HG03159 (cell line): ENCODE measurements around the gene FAM163B.

ENCODE experiments used
- ATAC-seq: cut with Tn5 transposase; IDR thresholded peaks from one replicate; pipeline ENCODE4 v1.9.1; 2021; ENCODE audit warnings: mild to moderate bottlenecking, moderate library complexity; ENCODE audit not compliant: unreplicated experiment

The FAM163B gene

DNA sequence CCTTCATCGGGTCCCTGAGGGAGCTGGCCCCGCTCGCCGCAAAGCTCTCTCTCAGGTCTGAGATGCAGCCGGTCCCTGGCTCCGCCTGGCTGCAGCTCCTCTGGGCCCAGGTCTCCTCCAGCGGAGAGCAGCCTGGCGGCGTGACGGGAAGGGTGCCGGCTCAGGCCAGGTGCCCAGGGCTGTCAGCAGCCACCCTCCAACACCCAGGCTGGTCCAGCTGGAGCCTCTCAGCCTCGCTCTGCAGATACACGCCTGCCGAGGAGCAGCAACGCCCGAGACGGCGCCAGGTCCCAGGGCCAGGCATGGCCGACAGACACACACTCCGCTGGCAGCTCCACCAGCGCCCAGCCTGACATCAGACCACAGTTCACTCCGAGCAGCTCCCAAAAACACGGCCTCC lies 25.6 kb downstream of the FAM163B start:
- ATAC-seq, result no peak

DNA sequence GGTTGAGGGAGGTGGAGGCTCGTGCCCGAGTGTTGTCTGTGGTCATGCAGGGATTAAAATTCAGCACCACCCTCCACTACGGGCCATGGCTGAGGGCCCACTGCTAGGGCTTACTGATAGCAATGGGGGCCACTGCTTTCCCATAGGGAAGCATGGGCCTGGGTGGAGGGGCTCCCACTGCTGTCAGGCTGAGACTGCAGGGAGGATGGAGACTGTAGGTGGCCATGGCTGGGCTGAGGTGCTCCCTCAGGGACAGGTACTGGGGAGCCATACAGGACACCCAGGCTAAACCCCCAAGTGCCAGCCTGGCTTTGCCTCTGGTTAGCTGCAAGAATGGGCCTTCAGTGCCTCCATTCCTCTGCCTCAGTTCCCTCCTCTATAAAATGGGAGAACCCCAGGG lies 26.1 kb downstream of the FAM163B start:
- no peak for ATAC-seq

DNA sequence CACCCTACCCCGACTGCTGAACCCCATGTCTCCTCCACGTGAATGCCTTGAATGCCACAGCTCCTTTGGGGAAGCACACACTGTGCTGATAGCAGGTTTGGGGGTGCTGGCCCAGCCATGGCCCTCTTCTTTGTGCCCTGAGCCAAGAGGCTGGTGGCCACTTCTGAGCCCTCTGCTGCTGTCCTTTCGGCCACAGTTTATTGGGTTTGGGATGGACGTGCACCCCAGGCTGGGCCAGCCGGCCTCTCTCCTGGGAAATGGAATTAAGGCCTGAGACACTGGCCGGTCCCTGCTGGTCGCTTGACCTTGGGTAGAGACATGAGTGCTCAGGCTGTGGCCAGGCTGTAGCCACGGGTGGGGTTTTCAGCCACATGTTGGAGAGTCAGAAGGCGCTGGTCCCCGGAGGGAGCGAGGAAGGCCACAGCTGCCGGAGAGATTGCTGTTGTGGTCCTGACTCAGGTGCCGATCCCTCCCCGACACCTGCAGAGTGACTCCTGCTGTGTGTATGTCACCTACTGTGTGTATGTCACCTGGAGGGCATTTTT lies 26.6 kb downstream of the FAM163B start:
- ATAC-seq, result no peak

DNA sequence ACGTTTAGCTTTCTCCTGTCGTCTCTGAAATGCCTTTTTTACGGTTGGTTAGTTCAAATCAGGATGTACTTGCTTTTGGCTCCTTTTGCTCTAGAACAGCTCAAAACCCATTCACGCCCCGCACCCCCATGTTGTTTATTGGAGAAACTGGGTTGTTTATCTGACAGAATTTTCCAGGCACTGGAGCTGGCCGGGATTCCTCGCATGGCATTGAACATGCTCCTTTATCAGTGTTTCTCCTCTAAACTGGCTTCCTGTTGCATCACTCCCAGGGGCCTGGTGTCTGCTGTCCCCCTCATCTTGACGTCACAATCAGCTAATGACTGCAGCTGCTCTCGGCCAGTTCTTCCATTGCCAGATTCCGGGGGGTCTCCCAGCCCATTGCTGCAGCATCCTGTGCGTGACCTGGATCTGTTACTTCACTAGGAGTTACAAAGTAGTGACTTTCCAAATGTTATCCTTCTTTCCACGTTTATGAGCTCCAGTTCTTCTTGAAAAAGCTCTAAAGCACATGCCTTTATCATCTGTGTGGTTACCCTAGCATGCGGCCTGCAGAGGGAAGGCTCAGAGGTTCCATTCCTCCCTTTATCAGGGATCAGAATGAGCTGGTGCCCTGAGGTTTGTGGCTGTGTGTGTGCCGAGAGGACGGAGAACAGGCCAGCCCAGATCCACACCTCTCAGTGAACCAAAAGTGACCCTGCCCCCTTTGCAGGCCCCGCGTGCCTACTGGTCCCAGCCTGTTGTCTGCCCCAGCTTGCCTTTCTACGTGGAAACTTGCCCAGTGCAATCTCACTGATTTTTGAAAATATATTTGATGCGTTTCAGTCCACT lies 27.5 kb downstream of the FAM163B start:
- ATAC-seq, result no peak

DNA sequence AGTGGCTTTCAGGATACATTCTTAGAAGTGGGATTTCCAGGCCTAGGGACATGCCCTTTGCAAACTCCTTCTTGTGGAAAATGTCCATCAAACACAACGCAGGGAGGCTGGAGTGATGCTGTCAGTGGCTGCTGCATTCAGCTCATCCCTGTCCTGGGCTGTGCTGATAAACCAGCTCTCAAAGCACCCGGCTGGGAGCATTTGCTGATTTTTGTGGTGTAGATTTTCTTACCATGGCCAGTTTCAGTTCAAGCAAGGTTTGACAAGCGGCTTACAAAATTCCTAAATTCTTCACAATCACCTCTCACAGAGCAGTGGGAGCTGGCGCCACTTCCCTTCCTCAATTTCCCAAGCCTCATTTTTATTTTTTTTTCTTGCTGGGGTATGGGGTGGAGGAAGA lies 28.2 kb downstream of the FAM163B start:
- no peak for ATAC-seq

GRCh38 chr9:133580419-133580738 lies 28.8 kb downstream of the FAM163B start:
- ATAC-seq, result no peak

DNA sequence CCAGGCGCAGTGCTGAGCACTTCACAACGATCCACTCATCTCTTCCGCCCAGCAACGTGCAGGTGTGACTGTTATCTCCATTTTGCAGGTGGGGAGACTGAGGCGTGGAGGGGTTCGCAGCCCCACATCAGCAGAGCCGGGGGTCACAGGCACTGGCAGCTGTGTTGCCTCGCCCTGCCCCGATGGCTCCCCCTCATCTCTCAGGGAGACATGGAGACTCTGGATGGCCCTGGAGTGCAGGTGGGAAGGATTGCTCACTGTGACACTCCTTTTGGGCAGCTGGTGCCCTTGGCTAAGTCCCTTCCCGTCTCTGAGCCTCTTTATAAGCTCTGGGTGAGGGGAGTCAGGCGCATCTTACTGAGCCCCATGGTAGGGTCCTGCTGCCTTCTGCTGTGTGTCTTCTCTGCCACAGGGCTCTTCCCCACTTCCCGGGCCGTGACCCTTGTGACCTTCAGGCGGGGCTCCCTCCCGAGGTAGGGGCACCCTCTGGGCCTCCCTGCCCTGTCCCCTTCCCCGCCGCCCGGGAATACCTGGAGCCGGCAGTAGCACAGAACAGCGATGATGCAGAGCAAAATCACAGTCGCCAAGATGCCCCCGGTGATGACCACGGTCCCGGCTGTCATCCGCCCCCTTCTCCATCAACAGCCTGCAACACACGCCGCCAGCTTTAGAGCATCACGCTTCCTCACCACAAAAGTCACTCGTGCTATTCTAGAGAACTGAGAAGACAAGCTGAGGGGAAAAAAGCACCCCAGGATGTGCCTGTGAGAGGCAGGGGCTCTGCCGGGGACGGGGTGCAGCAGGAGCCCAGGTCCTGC lies 29.4 kb downstream of the FAM163B start:
- no peak for ATAC-seq

DNA sequence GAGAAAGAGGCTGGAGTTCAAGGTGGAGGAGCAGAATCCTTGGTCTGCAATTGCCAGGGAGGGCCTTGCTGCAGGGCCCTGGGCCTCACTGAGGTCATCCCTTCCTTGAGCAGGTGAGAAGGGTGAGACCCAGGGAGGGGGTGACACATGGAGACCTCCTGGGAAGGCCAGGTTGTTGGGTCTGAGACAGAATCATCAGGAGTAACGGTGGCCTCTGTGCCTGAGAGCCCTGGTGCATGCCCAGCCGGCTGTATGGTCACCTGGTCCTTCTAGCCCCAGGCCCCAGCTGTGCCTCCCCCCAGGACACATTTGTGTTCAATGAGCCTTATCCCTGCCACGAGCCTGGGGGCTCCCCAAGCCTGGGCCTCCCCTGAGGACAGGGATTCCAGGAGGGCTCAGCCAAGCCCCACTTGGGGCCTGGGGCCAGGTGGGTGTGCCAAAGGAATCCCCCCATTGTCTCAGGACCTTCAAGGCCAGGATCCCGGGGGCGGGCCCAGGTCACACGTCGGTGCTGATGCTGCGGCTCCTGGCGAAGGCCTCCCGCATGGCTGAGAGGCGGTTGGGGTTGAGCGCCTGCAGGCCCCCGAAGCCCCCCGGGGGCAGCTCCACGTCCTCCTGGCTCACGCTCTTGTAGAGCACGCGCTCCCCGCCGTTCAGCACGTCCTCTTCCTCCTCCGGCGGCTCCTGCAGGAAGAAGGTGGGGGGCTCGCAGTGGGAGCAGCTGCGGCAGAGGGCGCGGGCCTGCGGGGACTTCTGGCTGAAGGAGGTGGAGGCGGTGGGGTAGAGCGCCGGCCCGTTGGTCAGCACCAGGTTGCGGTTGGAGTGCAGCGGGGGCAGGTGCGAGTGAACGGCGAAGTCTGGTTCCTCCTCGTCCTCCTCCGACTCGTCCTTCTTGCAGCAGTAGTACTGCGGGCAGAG lies 30.4 kb downstream of the FAM163B start:
- no peak for ATAC-seq

DNA sequence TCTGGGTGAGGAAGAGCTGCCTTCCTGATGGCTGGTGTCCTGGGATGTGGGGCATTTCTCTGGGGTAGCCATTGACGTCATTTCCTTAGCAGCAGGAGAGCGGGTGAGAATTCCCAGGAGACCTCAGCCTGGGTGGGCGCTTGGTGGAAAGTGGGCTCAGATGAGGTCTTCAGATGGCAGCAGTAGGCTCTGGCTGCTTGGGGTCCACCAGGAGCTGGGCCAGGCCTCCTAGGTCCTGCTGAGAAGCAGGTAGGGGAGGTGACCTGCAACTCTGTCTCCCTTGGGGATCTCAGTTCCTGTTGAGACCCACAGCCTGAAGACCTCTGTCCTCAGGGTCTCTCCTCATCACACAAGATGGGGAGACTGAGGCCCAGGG lies 31.5 kb downstream of the FAM163B start:
- ATAC-seq, result no peak

DNA sequence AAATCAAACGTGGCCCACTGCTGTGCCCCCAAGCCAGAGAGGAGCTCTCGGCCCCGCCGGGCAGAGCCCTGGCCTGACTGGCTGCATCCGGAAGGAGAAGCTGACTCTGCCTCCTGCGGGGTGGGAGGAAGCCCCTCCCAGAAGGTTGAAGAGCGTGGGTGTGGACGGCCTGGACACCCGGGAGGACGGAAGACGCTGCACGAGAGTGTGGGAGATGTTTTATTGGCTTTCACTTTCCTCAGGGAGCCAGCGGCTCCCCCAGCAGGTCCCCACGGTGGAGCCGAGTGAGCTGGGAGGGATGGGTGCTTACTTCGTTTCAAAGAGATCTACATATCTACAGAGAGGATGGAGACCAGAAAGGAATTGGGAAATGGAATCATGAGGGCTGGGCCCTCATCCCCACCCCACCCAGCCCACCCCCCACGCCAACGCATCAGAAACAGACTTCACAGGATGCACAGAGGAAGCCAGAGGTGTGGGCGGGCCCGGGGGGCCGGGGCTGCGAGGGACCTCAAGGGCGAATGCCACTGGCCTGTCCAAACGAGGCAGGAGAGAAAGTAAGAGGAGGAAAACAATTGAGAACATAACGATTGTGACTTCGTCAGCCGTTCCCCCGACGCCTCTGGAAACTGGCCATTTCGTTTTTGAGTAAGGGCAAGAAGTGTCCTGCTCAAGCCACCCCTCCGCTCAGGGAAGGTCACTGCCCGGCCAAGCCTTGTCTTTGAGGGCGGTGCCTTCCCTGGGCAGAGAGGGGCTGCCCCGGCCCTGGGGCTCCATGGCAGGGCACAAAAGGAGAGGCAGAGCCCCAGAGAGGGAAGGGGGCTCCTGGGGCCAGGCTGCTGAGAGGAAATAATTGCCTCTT lies 32.1 kb downstream of the FAM163B start:
- ATAC-seq, result no peak

GRCh38 chr9:133576031-133576874 lies 32.9 kb downstream of the FAM163B start:
- ATAC-seq, result no peak

- ATAC-seq, result no peak
Observed at GRCh38 chr9:133575186-133576030, 33.8 kb downstream of the FAM163B start.

- ATAC-seq, result no peak
Observed at GRCh38 chr9:133574771-133575170, 34.4 kb downstream of the FAM163B start.

DNA sequence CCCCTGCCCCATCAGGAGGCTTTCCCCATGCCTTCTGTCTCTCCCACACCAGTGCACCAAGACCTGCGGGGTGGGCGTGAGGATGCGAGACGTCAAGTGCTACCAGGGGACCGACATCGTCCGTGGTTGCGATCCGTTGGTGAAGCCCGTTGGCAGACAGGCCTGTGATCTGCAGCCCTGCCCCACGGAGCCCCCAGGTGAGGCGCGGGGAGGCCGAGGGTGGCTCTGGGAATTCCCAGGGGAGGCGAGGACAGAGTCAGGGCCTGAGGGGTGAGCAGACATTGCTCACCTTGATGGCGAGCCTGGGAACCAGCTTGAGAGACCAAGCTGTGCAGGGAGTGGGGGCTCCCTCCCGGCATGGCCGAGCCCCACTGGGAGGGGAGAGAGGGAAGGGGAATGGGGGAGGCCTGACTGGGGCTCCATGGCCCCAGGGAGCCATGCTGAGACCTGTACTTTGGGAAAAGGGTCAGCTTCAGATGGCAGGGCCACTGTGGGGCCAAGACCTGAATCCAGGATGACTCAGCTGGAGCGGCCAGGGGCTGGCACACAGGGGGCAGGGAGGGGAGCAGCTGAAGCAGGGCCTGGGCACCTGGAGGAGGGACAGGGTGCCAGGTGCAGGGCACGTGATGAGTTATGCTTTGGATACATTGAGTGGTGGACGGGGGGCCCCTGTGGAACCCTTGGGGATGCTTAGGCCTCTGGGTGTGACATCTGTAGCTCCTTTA lies 35.2 kb downstream of the FAM163B start:
- no peak for ATAC-seq

GRCh38 chr9:133572821-133573361 lies 36.3 kb downstream of the FAM163B start:
- ATAC-seq, result no peak

- ATAC-seq, result no peak
Observed at GRCh38 chr9:133571896-133572595, 37.1 kb downstream of the FAM163B start.

GRCh38 chr9:133571391-133571890 lies 37.7 kb downstream of the FAM163B start:
- ATAC-seq, result no peak
